ENCODE data around the gene XPO6.

XPO6 gene

DNA sequence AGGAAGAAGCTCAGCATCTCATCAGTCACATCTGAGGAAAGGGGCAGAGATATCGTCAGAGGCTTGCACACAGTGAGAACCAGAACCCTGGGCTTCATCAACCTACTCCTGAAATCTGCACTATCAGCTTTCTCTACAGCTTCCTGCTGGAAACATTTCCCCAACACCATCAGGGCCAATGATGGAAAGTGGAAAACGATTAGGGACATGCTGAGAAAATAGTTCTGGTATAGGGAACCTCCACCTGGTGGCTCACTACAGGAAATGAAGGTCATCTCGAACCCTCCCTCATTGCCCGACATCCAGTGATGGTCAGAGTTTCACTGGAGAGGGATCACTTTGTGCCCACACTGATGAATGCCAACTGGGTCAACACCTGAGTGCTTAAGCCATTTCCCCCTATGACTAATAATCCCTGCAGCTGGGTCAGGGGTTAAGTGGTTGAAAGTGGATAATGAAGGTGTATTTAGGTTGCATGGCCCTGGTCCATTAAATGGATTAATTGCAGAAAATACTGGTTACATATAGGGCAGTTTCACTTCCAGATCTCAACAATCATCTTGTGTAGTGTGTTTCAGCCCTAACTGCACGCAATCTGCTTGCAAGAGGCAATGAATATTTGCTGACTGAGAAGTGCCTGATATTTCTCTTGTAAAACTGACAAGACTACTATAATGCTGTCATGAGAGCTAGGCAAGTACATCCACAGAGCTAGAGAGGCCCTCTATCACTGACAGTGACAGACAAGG is 105.1 kb downstream of the XPO6 start:
- no peak for DNase-seq

DNA sequence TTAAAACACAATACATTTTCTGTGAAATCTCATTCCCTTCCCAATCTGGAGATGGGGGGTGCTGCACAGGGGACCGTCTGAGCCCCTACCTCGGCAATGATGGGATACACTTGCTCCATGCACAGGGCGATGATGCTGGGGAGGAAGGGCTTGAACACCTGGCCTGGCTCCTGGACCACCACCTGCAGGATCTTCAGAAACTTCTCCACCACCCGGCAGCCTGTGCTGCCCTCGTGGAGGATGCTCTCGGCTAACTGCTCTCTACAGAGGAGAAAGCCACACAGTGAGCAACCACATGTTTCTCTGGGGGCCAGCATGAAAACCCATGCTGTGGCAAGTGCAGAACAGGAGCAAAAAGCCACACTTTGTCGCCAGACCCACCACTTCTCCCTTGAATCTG is 105.8 kb downstream of the XPO6 start:
- DNase-seq, result no peak

- no peak for DNase-seq
These were observed 106.5 kb downstream of the XPO6 start for GRCh38 chr16:28105297-28105696.

- no peak for DNase-seq
These were observed 107.4 kb downstream of the XPO6 start for GRCh38 chr16:28104404-28104803.

DNA sequence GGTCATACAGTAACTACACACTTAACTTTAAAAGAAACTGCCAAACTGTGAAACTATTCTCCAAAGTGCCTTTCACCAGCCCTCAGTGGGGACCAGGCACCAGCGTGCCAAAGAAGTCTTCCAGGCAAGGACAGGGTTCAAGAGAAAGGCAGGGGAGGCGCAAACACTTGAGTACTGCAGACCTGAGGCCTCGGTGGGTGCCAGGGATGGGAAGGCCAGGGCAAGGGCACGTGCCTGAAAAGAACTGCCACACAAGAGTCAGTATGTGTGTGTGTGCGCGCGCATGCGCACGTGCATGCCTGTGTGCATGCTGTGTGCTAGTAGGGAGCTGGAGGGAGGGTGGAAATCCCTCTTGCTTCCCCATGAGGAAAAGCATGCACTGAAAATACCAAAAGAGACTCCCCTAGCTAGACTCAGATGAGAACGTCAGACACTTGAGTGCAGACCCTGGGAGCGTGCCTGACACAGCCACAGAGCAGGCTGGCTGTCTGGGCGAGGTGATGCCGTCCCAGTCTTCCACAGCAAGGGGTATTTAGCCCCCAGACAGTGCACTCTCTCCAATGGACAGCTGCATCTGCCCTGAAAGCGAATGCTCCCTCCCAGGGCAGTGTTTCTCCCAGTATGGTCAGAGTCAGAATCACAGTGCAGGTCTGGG is 108.1 kb downstream of the XPO6 start:
- no peak for DNase-seq

DNA sequence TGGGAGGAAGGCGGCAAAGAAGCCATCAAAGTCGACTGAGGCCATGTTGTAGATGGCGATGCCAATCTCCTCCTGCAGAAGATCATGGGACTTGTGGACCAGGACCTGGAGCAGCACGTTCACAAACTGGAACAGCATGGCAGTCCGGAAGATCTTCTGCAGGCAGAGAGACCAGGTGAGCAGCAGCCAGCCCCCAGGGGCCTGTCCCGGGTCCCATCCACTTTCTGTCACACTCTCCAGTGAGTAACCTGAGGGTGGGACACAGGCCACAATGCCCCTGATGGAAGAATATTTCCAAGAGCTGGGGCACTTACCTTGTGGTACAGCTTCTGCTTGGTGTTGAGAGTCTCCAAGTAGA is 110.3 kb downstream of the XPO6 start:
- no peak for DNase-seq

DNA sequence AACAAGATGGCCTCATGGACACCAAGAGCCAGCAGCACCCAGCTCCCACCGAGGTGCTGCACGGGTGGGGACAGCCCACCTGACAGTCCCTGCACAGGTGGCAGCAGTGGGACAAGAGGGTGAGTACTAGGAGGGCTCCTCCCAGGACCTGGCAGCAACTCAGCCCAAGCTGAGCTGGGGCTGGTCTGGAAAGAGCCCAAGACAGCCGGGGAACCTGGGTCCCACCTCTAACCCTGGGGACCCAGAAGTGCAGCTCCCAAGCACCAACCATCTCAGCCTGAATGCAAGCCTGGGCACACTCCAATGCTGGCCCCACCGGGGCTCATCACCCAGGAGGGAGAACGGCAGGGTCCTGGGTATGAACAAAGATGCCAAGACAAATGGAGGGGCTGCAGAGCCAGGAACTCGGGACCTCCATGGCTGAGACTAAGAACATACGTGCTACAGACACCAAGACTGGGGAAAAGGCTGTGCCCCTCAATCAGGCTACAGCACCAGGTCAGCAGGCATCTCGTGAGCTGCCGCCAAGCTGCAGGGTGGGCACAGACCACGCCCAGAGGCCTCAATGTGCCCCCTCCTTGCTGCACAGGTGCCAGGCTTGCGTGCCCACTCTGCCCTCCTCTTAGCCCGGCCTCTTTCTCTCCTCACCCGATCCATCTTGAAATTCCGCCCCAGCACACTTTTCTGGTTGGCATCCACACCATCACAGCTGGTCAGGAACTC is 110.8 kb downstream of the XPO6 start:
- DNase-seq, result no peak

- DNase-seq, result no peak
These were observed 112.5 kb downstream of the XPO6 start for GRCh38 chr16:28098959-28099945.

DNA sequence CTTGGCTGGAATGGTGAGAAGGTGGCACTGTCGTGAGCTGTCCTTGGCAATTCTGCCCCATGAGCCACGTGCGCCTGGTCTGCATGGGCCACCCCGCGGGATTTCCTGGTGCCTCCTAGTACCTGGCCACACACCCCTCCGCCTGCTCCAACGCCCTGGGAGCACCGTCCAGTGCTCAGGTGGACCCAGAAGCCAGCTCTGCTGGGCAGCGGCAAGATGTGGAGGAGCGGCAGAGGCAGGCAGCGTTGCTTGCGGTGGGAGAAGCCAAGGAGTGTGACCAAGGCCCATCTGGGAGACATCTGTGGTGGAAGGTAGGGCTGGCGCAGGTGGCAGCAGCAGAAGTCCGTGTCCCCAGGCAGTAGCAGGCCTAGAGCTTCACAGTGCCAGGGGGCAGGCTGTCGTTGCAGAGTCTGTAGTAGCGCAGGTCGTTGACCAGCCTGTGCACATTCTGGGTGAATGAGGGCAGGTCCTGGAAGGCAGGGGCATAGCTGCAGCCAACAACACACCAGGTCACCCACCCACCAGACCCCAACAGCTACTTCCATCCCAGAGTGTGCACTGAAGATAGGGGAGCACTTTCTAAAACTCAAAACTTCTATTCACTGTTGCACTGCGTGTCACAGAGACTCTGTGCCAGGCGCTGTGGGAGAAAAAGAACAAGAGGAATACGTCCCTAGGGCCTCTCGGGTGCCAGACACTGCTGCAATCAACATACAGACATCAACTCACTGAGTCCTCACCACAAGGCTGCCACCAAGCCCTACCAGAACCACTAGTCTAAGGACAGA is 113.4 kb downstream of the XPO6 start:
- DNase-seq, result no peak

DNA sequence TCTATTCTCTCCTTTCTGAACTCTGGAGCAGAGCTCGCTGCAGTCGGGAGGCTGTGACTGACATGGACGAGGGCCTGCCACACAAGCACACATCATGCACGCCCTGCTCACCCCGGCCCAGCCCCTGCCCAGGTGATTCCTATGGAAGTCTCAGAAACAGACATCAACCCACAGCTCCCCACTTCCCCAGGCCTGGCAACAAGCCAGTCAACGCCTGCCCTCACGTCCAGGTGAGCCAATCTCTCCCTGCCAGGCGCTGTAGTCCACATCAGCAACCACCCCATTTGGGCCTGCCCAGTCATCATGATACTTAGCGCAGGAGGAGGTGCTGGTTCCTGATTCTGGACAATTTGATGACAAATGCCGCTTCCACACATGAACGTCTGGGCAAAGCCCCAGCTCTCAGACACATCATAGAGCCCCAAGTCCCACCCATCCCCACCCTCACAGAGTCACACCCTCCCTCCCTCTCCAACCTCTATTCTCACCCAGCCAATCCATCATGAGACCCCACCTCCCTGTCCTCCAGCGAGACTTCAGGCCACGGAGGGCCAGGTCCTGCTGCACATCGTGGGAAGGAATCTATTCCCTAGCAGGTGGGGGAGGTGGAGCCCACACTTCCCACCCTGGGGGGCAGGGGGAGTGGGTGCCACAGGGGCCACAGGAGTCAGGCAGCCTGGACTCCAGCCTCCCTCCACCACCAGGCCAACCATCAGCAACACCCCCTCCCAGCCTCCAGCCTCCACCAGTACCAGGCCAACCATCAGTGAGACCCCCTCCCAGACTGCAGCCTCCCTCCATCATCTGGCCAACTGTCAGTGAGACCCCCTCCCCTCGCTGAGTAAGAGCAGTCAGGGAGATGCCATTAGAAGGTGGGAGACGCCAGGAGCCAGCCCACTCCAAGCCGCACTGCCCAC is 114.5 kb downstream of the XPO6 start:
- DNase-seq, result no peak

DNA sequence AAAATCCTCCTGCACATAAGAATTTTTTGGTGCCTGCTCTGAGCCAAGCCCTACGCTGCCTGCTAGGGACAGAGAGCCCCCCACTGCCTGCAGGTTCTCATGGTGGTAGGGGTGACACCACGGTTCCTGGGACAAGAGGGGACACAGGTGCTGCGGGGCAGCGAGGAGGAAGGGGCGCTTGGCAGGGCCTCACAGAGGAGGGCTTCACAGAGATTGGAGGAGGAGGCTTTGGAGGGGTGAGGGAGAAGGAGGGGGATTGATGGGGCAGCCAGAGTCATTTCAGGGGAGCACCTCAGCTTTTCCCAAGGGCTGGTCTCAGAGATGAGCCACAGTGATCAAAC is 118.4 kb downstream of the XPO6 start:
- DNase-seq, result no peak

GRCh38 chr16:28092721-28093384 is 118.9 kb downstream of the XPO6 start:
- DNase-seq, result no peak

- DNase-seq, result no peak
These were observed 120.1 kb downstream of the XPO6 start for GRCh38 chr16:28091656-28092055.

GRCh38 chr16:28090646-28091377 is 121.0 kb downstream of the XPO6 start:
- no peak for DNase-seq

DNA sequence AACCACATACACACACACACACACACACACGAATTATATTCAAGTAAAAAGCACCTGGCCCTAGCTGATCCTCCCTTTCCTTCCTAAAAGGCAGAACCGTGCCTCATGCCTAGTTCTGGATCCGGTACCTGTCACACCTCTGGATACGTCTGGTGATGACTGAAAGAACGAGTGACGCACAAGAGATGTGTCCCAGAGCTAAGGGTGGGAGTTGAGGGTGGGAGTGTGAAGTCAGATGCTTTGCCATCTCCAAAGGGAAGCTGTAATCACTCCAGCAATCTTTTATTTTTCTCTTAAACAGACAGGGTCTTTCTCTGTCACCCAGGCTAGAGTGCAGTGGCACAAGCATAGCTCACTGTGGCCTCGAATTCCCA is 121.8 kb downstream of the XPO6 start:
- no peak for DNase-seq

GRCh38 chr16:28089205-28089991 is 122.4 kb downstream of the XPO6 start:
- no peak for DNase-seq

- DNase-seq, result no peak
These were observed 124.0 kb downstream of the XPO6 start for GRCh38 chr16:28087675-28088300.

DNA sequence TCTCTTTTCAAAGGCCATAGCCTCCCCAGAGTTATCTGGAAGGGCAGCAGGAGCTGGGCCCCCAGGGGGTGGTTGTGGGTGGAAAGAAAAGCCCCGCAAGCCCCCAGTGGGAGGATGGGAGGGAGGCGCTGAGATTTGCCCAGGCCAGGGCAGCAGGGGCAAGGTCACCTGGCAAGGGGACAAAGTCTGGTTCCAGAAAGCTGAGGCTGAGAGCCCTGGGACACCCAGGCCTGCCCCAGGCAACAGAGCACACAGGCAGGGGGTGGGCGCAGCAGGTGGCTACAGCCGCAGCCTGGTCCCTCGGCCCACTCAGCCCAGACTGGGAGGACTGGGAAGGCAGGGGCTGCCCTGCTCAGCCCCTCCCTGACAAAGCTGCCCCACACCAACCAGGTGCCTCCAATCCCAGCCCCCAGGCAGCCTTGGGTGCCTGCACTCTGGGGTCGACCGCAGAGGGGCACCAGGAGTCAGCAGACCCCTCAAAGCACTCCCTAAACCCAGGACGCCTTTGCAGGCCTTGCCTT is 124.6 kb downstream of the XPO6 start:
- DNase-seq, result no peak
